Keratinocyte (primary cell): ENCODE data around the gene MUC6. TPM values are rescaled to one million over a fixed set of nuclear protein-coding genes. Genes with fewer than 3 reads are reported as not detected.

Experiments used
- DNase-seq: peaks from one replicate; pipeline ENCODE4 v3.0.0-alpha.2; 2011; ENCODE audit warnings: low read depth, missing footprints, low spot score
- FAIRE-seq: peaks from 2 replicates; lab custom pipeline; 2011; peaks lifted over from hg19 to GRCh38; lab: Jason Lieb, UNC
- H2AFZ ChIP-seq: 2 replicates; pipeline ENCODE4 v1.6.0; 2012; ENCODE audit warnings: low read length, control low read depth, inconsistent platforms; ENCODE audit not compliant: control insufficient read depth
- H3K27ac ChIP-seq: 2 replicates; pipeline ENCODE4 v1.5.1; 2011; ENCODE audit warnings: low read length; ENCODE audit not compliant: control insufficient read depth, insufficient read depth
- H3K27me3 ChIP-seq: 3 replicates; pipeline ENCODE4 v1.6.0; 2011; ENCODE audit warnings: low read length; ENCODE audit not compliant: control insufficient read depth, insufficient read depth; ENCODE audit errors: extremely low read depth
- H3K36me3 ChIP-seq, 2 experiments: 2 replicates in 1 of 2; 3 replicates in 1 of 2; pipeline ENCODE4 v1.5.1; 2011; ENCODE audit warnings: low read length in 2 of 2, mild to moderate bottlenecking in 1 of 2; ENCODE audit not compliant: control insufficient read depth in 2 of 2, insufficient read depth in 2 of 2; ENCODE audit errors: extremely low read depth in 1 of 2
- H3K4me1 ChIP-seq: 3 replicates; pipeline ENCODE4 v1.5.1; 2011; ENCODE audit warnings: low read length; ENCODE audit not compliant: control insufficient read depth, insufficient read depth; ENCODE audit errors: extremely low read depth
- H3K4me2 ChIP-seq: 3 replicates; pipeline ENCODE4 v1.6.0; 2011; ENCODE audit warnings: low read depth, low read length; ENCODE audit not compliant: control insufficient read depth, insufficient read depth; ENCODE audit errors: extremely low read depth
- H3K4me3 ChIP-seq, 3 experiments: fragments of 200-600 bp in 1 of 3; sonication (generic) in 1 of 3; 2 replicates in 2 of 3; 3 replicates in 1 of 3; pipeline ENCODE4 v1.5.1; 2011 to 2016; ENCODE audit warnings: low read length in 3 of 3, mild to moderate bottlenecking in 3 of 3, control low read depth in 2 of 3, inconsistent platforms in 1 of 3, low read depth in 1 of 3, mixed read lengths in 1 of 3, mixed run types in 1 of 3, moderate library complexity in 1 of 3; ENCODE audit not compliant: control insufficient read depth in 2 of 3, insufficient read depth in 2 of 3; ENCODE audit errors: extremely low read depth in 1 of 3
- H3K79me2 ChIP-seq: 2 replicates; pipeline ENCODE4 v1.6.0; 2012; ENCODE audit warnings: low read length; ENCODE audit not compliant: control insufficient read depth, insufficient read depth
- H3K9ac ChIP-seq: 3 replicates; pipeline ENCODE4 v1.6.0; 2011; ENCODE audit warnings: low read length; ENCODE audit not compliant: control insufficient read depth, insufficient read depth; ENCODE audit errors: extremely low read depth
- H3K9me1 ChIP-seq: 3 replicates; pipeline ENCODE4 v1.6.0; 2011; ENCODE audit warnings: low read length; ENCODE audit not compliant: control insufficient read depth, insufficient read depth; ENCODE audit errors: extremely low read depth
- H3K9me3 ChIP-seq: 2 replicates; pipeline ENCODE4 v1.5.1; 2012; ENCODE audit warnings: low read depth, low read length; ENCODE audit not compliant: control insufficient read depth
- H4K20me1 ChIP-seq: 3 replicates; pipeline ENCODE4 v1.6.0; 2011; ENCODE audit warnings: low read length; ENCODE audit not compliant: control insufficient read depth, insufficient read depth; ENCODE audit errors: extremely low read depth
- CTCF ChIP-seq, 3 experiments: IDR thresholded peaks in 1 of 3; conservative IDR thresholded peaks in 1 of 3; optimal IDR thresholded peaks in 1 of 3; 2 replicates in 2 of 3; 3 replicates in 1 of 3; pipeline versions ENCODE3 to v1.5.1; 2011; ENCODE audit warnings: low read length in 3 of 3, mild to moderate bottlenecking in 3 of 3, moderate library complexity in 2 of 3, control low read depth in 1 of 3, inconsistent platforms in 1 of 3; ENCODE audit not compliant: insufficient read depth in 2 of 3; ENCODE audit errors: extremely low read depth in 1 of 3
- EZH2 ChIP-seq: IDR thresholded peaks from one replicate; pipeline ENCODE4 v1.6.1; 2012; ENCODE audit warnings: inconsistent platforms, mild to moderate bottlenecking, low read length, moderate library complexity
- dilution Hi-C: fragments of 300-500 bp; cut with MboI; formaldehyde crosslinking; loops from one replicate; pipeline ENCODE4 v1.7.0; 2020; ENCODE audit warnings: low sequenced_read_pairs; ENCODE audit not compliant: extremely low pct_ligation_motif_present
- polyA plus RNA-seq, 5 experiments: library from polyadenylated mRNA; depleted of rRNA in 3 of 5; stranded (reverse) in 3 of 5; stranded (forward) in 1 of 5; unstranded in 1 of 5; fragments of >200 nt; gene quantifications; 1 replicate in 1 of 5; 2 replicates in 3 of 5; 3 replicates in 1 of 5; pipeline versions ENCODE4 v1.2.1 to v1.2.3, GENCODE V29; 2011 to 2012; ENCODE audit warnings: missing spikeins in 2 of 5, low read depth in 1 of 5, low replicate concordance in 1 of 5

The MUC6 gene
- polyA plus RNA-seq, 1 donor (not counting 4 experiments of a cell fraction or from before 2014, with no cell fraction given) = not detected

GRCh38 chr11:1055990-1056771 lies 19.7 kb upstream of the MUC6 start:
- no peaks in the 10 kb centered on the region for H3K9me3 ChIP-seq

GRCh38 chr11:1055109-1055703 lies 18.7 kb upstream of the MUC6 start:
- no peak overlapping the region for H3K4me3 ChIP-seq
- no peaks in the 10 kb centered on the region for H3K36me3 ChIP-seq
- H3K4me2 ChIP-seq = no peak overlapping the region
- H3K9me1 ChIP-seq = no peaks in the 10 kb centered on the region
- no peak for FAIRE-seq
- no peak for TF ChIP-seq CTCF (optimal IDR thresholded peaks at IDR 0.05 in 1 of 3, IDR thresholded peaks at IDR 0.05 in 1 of 3, conservative IDR thresholded peaks at IDR 0.05 in 1 of 3; ENCODE audit: extremely low read depth in 1 of 3, insufficient read depth in 2 of 3, low read length in 3 of 3)
- TF ChIP-seq EZH2 = no peak
- no peak overlapping the region for H3K27ac ChIP-seq
- no peaks in the 10 kb centered on the region for H3K79me2 ChIP-seq
- H3K9ac ChIP-seq = no peak overlapping the region
- H2AFZ ChIP-seq = no peak overlapping the region
- peaks cover 6% of the 10 kb centered on the region for H3K4me1 ChIP-seq
- dilution Hi-C loops = no loop called here
- no peak for DNase-seq
- H3K27me3 ChIP-seq = peaks cover 4% of the 10 kb centered on the region
- no peaks in the 10 kb centered on the region for H3K9me3 ChIP-seq
- H4K20me1 ChIP-seq = peaks cover 3% of the 10 kb centered on the region

More at GRCh38 chr11:1055990-1056771, 19.7 kb upstream of the MUC6 start:
- dilution Hi-C loops = no loop called here
- DNase-seq (no peak), FAIRE-seq (no peak)
- H3K27ac ChIP-seq = no peak overlapping the region
- H3K4me1 ChIP-seq = peaks cover 7% of the 10 kb centered on the region
- H3K79me2 ChIP-seq = no peaks in the 10 kb centered on the region
- H3K9ac ChIP-seq = no peak overlapping the region
- H3K9me1 ChIP-seq = no peaks in the 10 kb centered on the region
- peaks cover 4% of the 10 kb centered on the region for H3K27me3 ChIP-seq
- no peak overlapping the region for H3K4me3 ChIP-seq
- no peak overlapping the region for H2AFZ ChIP-seq
- H3K4me2 ChIP-seq = no peak overlapping the region
- H4K20me1 ChIP-seq = peaks cover 3% of the 10 kb centered on the region
- no peaks in the 10 kb centered on the region for H3K36me3 ChIP-seq
- no peak for TF ChIP-seq EZH2
- TF ChIP-seq CTCF (optimal IDR thresholded peaks at IDR 0.05 in 1 of 3, IDR thresholded peaks at IDR 0.05 in 1 of 3, conservative IDR thresholded peaks at IDR 0.05 in 1 of 3; ENCODE audit: extremely low read depth in 1 of 3, insufficient read depth in 2 of 3, low read length in 3 of 3) = no peak
